CD4-positive, alpha-beta T cell (primary cell): ENCODE results near the gene DNAJB2. TPM values are rescaled to one million over a fixed set of nuclear protein-coding genes. Genes with fewer than 3 reads are reported as not detected.

Experiments
- ATAC-seq: fragments of 200-7000 bp; cut with Tn5 transposase; one replicate; pipeline ENCODE4 v1.10.0; 2022; ENCODE audit warnings: mild to moderate bottlenecking; ENCODE audit not compliant: poor library complexity
- CTCF ChIA-PET: fragments of 350-600 bp; sonication (Branson Sonifier 250); formaldehyde crosslinking; loops from one replicate; lab custom pipeline; 2021; ENCODE audit warnings: antibody characterized with exemption, inconsistent platforms; lab: Charles Lee
- POLR2A ChIA-PET: fragments of 350-600 bp; sonication (Branson Sonifier 250); formaldehyde crosslinking; loops from one replicate; lab custom pipeline; 2021; ENCODE audit warnings: antibody characterized with exemption, inconsistent platforms; lab: Charles Lee
- DNase-seq, 14 experiments: peaks; one replicate each; pipeline ENCODE4 v3.0.0-alpha.2; 2013 to 2020; ENCODE audit warnings: mixed read lengths in 2 of 14
- H3K27ac ChIP-seq, 2 donors: one replicate each; pipeline versions ENCODE4 v1.5.1 to v1.7.0; 2013; ENCODE audit warnings: low read length in 2 of 2, low read depth in 1 of 2, mild to moderate bottlenecking in 1 of 2
- H3K27me3 ChIP-seq, 2 experiments: 1 replicate in 1 of 2; 2 replicates in 1 of 2; pipeline versions ENCODE4 v1.6.1 to v1.7.0; 2013; ENCODE audit warnings: low read length in 2 of 2, control low read depth in 1 of 2, mild to moderate bottlenecking in 1 of 2, moderate library complexity in 1 of 2; ENCODE audit not compliant: insufficient read depth in 2 of 2, control insufficient read depth in 1 of 2
- H3K36me3 ChIP-seq: one replicate; pipeline ENCODE4 v1.6.1; 2013; ENCODE audit warnings: low read length, control low read depth; ENCODE audit not compliant: insufficient read depth
- H3K4me1 ChIP-seq: one replicate; pipeline ENCODE4 v1.6.1; 2013; ENCODE audit warnings: low read length, control low read depth; ENCODE audit not compliant: insufficient read depth
- H3K4me3 ChIP-seq: one replicate; pipeline ENCODE4 v1.5.1; 2013; ENCODE audit warnings: mild to moderate bottlenecking, low read length, moderate library complexity
- H3K9me3 ChIP-seq, 2 experiments: 1 replicate in 1 of 2; 2 replicates in 1 of 2; pipeline versions ENCODE4 v1.6.1 to v1.7.0; 2013; ENCODE audit warnings: low read length in 2 of 2, mild to moderate bottlenecking in 2 of 2, control low read depth in 1 of 2, moderate library complexity in 1 of 2; ENCODE audit not compliant: control insufficient read depth in 1 of 2, insufficient read depth in 1 of 2
- H3K27ac Mint-ChIP-seq: one replicate; pipeline ENCODE4 v1.8.0; 2020; ENCODE audit warnings: mixed read lengths
- H3K27me3 Mint-ChIP-seq: one replicate; pipeline ENCODE4 v1.8.0; 2021; ENCODE audit warnings: mixed read lengths
- H3K36me3 Mint-ChIP-seq: one replicate; pipeline ENCODE4 v1.8.0; 2021; ENCODE audit warnings: low read depth, mixed read lengths
- H3K4me1 Mint-ChIP-seq: one replicate; pipeline ENCODE4 v1.8.0; 2021; ENCODE audit warnings: low read depth, mixed read lengths
- H3K4me3 Mint-ChIP-seq: one replicate; pipeline ENCODE4 v1.8.0; 2020; ENCODE audit warnings: mild to moderate bottlenecking, mixed read lengths
- H3K9me3 Mint-ChIP-seq: one replicate; pipeline ENCODE4 v1.8.0; 2020; ENCODE audit warnings: mixed read lengths
- intact Hi-C, 2 experiments: fragments of 100-400 bp; cut with DNase I in 1 of 2; cut with micrococcal nuclease in 1 of 2; formaldehyde crosslinking; loops; one replicate each; pipeline versions ENCODE4 v1.15.1 to v1.9.0; 2023 to 2025; cut with DNase I, micrococcal nuclease
- total RNA-seq, 174 experiments: library from RNA in 2 of 174; stranded (reverse) in 2 of 174; gene quantifications; one replicate each; pipeline ENCODE4 v1.2.3 and lab custom pipeline; 2021 to 2026
- TF ChIP-seq, protein P1 (sequence below): fragments of 200-600 bp; IDR thresholded peaks from one replicate; pipeline ENCODE4 v1.8.0; 2022; ENCODE audit warnings: antibody characterized with exemption, mild to moderate bottlenecking

Gene DNAJB2
- total RNA-seq, 2 experiments from 2014 or later: 151 to 161 TPM

DNA sequence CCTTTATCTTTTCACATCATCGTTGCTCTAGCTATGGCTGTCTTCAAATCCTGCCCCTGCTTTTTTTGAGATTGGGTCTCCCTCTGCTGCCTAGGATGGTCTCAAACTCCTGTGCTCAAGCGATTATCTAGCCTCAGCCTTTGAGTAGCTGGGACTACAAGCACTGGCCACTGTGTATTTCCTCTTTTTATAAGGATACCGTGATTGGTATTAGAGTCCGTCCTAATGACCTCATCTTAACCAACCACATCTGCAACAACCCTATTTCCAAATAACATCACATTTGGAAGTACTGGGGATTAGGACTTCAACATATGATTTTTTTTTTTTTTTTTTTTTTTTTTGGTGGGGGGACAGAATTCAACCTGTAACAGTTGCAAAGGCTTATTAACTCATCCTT is 44.3 kb downstream of the DNAJB2 start:
- ATAC-seq (no peak), DNase-seq (no peak)
- Histone ChIP-seq H3K27ac (no peak overlapping the region), H3K4me3 (no peak overlapping the region), H3K9me3 (no peaks in the 10 kb centered on the region), H3K27me3 (peaks cover 0 to 6% of the 10 kb centered on the region in 2 experiments), H3K36me3 (no peaks in the 10 kb centered on the region), H3K4me1 (peaks cover 14% of the 10 kb centered on the region)
- H3K27ac Mint-ChIP-seq: no peak overlapping the region
- intact Hi-C loops: no loop called here
- H3K9me3 Mint-ChIP-seq: no peaks in the 10 kb centered on the region
- ChIA-PET CTCF (no interaction called here), POLR2A (no interaction called here)
- peaks cover 27% of the 10 kb centered on the region for H3K27me3 Mint-ChIP-seq
- H3K4me3 Mint-ChIP-seq: no peak overlapping the region
- TF ChIP-seq, protein P1, sequence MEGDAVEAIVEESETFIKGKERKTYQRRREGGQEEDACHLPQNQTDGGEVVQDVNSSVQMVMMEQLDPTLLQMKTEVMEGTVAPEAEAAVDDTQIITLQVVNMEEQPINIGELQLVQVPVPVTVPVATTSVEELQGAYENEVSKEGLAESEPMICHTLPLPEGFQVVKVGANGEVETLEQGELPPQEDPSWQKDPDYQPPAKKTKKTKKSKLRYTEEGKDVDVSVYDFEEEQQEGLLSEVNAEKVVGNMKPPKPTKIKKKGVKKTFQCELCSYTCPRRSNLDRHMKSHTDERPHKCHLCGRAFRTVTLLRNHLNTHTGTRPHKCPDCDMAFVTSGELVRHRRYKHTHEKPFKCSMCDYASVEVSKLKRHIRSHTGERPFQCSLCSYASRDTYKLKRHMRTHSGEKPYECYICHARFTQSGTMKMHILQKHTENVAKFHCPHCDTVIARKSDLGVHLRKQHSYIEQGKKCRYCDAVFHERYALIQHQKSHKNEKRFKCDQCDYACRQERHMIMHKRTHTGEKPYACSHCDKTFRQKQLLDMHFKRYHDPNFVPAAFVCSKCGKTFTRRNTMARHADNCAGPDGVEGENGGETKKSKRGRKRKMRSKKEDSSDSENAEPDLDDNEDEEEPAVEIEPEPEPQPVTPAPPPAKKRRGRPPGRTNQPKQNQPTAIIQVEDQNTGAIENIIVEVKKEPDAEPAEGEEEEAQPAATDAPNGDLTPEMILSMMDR: no peak
- no peaks in the 10 kb centered on the region for H3K36me3 Mint-ChIP-seq
- peaks cover 11% of the 10 kb centered on the region for H3K4me1 Mint-ChIP-seq

DNA sequence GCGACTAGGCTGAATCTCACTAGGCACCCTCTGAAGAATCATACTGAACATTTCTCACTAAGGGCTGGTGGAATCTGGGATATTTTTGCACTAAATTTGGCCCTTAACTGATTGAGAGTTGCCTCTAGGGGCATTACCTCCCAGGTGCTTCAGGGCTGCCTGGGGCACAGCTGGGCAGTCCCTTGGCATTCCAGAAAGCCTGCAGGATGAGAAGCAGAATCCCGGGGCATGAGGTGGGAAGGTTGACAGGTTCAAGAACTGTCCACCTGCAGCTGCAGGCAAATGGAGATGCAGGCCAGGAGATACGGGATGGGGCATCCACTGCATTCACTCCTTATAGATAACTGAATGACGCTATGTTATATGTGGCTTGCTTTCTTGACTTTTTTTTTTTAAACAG is 46.0 kb downstream of the DNAJB2 start:
- TF ChIP-seq, protein P1: no peak
- no peaks in the 10 kb centered on the region for H3K36me3 ChIP-seq
- ATAC-seq (no peak), DNase-seq (no peak)
- H3K27ac ChIP-seq: no peak overlapping the region
- intact Hi-C loops: no loop called here
- Mint-ChIP-seq H3K4me3 (no peak overlapping the region), H3K4me1 (peaks cover 11% of the 10 kb centered on the region), H3K27me3 (peaks cover 44% of the 10 kb centered on the region), H3K9me3 (no peaks in the 10 kb centered on the region), H3K27ac (no peak overlapping the region), H3K36me3 (no peaks in the 10 kb centered on the region)
- peaks cover 8 to 10% of the 10 kb centered on the region in 2 experiments for H3K27me3 ChIP-seq
- H3K9me3 ChIP-seq: no peaks in the 10 kb centered on the region
- ChIA-PET CTCF (no interaction called here), POLR2A (no interaction called here)
- peaks cover 13% of the 10 kb centered on the region for H3K4me1 ChIP-seq
- H3K4me3 ChIP-seq: no peak overlapping the region

DNA sequence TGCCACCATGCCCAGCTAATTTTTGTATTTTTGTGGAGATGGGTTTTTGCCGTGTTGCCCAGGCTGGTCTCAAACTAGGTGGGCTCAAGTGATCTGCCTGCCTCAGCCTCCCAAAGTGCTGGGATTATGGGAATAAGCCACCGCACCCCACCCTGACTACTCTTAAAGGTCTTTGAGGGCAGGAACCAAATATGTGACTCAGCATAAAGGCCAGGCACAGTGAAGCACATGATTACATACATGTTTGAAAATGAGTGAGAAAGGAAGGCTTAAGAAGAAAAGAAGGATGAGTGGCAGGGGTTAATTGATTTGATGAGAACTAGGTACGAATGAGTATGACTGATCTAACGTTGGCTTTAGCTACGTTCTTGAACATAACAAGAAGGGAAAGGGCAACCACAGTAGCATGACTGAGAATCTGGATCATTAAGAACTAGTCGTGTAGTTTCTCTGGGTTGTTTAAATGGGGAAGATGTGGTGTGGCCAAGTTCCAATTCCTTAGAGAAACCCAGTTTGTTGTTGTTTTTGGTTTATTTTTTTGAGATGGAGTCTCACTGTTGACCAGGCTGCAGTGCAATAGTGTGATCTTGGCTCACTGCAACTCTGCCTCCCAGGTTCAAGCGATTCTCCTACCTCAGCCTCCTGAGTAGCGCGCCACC is 46.6 kb downstream of the DNAJB2 start:
- peaks cover 7% of the 10 kb centered on the region for H3K4me1 ChIP-seq
- no peak overlapping the region for H3K4me3 ChIP-seq
- no peak overlapping the region for H3K27ac ChIP-seq
- Mint-ChIP-seq H3K4me1 (peaks cover 9% of the 10 kb centered on the region), H3K4me3 (no peak overlapping the region), H3K27ac (no peak overlapping the region), H3K9me3 (no peaks in the 10 kb centered on the region), H3K36me3 (no peaks in the 10 kb centered on the region), H3K27me3 (peaks cover 49% of the 10 kb centered on the region)
- no peaks in the 10 kb centered on the region for H3K36me3 ChIP-seq
- TF ChIP-seq, protein P1: no peak
- POLR2A ChIA-PET: no interaction called here
- DNase-seq (no peak), ATAC-seq (no peak)
- no peaks in the 10 kb centered on the region for H3K9me3 ChIP-seq
- intact Hi-C loops: no loop called here
- CTCF ChIA-PET: no interaction called here
- H3K27me3 ChIP-seq: peaks cover 15% of the 10 kb centered on the region in 2 experiments
